GM13977 (cell line): ENCODE measurements around the gene ABCC1.
A peak's percentile ranks its signal among the peaks of the same experiment; 100 is the strongest.

Source experiments
- DNase-seq: peaks from one replicate; pipeline ENCODE4 v3.0.0; 2012; ENCODE audit warnings: low spot score
- in situ Hi-C: fragments of 300-500 bp; cut with MboI; formaldehyde crosslinking; loops from one replicate; pipeline ENCODE4 v1.12.0; 2022; ENCODE audit warnings: low sequenced_read_pairs, low pct_unique_long_range_greater_than_20kb, mixed read lengths, inconsistent platforms; ENCODE audit not compliant: unreplicated experiment
- TF ChIP-seq, protein P1 (sequence below): IDR thresholded peaks from 2 replicates; pipeline ENCODE4 v1.5.1; 2012; ENCODE audit warnings: mild to moderate bottlenecking, control low read depth; ENCODE audit not compliant: insufficient read depth; ENCODE audit errors: extremely low read depth, missing control alignments

ABCC1 gene

GRCh38 chr16:16122264-16122663 is 172.8 kb downstream of the ABCC1 start:
- in situ Hi-C loops, result loop anchor here (10.0 kb wide), 1 partner anchor 357 kb away; no protein-coding TSS in a partner anchor
- DNase-seq, result no peak
- TF ChIP-seq, protein P1, sequence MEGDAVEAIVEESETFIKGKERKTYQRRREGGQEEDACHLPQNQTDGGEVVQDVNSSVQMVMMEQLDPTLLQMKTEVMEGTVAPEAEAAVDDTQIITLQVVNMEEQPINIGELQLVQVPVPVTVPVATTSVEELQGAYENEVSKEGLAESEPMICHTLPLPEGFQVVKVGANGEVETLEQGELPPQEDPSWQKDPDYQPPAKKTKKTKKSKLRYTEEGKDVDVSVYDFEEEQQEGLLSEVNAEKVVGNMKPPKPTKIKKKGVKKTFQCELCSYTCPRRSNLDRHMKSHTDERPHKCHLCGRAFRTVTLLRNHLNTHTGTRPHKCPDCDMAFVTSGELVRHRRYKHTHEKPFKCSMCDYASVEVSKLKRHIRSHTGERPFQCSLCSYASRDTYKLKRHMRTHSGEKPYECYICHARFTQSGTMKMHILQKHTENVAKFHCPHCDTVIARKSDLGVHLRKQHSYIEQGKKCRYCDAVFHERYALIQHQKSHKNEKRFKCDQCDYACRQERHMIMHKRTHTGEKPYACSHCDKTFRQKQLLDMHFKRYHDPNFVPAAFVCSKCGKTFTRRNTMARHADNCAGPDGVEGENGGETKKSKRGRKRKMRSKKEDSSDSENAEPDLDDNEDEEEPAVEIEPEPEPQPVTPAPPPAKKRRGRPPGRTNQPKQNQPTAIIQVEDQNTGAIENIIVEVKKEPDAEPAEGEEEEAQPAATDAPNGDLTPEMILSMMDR, result no peak

- in situ Hi-C loops, result loop anchor here (10.0 kb wide), 1 partner anchor 360 kb away; no protein-coding TSS in a partner anchor
- DNase-seq, result no peak
- TF ChIP-seq, protein P1, result no peak
Observed at GRCh38 chr16:16124438-16124837, 175.0 kb downstream of the ABCC1 start.

DNA sequence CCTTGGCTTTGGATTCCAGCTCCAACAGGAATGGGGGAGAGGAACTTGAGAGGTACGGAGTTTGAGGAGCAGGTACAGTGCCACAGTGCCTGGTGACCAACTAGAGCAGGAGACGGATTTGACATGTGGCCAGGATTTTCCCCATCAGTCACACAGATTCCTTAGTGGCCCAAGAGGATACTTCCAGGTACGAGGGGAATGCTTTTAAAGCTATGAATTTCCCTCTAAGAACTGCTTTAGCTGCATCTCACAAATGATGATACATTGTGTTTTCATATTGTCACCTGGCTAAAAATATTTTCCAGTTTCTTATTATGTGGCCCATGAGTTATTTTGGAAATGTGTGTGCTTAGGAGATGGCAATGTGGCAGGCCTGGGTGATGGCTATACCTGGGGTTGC is 175.6 kb downstream of the ABCC1 start:
- TF ChIP-seq, protein P1, result no peak
- in situ Hi-C loops, result loop anchor here (10.0 kb wide), 1 partner anchor 360 kb away; no protein-coding TSS in a partner anchor
- DNase-seq, result no peak

- DNase-seq, result no peak
- TF ChIP-seq, protein P1, result no peak
- in situ Hi-C loops, result loop anchor here (10.0 kb wide), 1 partner anchor 362 kb away; no protein-coding TSS in a partner anchor
Observed at GRCh38 chr16:16126896-16127295, 177.5 kb downstream of the ABCC1 start.

DNA sequence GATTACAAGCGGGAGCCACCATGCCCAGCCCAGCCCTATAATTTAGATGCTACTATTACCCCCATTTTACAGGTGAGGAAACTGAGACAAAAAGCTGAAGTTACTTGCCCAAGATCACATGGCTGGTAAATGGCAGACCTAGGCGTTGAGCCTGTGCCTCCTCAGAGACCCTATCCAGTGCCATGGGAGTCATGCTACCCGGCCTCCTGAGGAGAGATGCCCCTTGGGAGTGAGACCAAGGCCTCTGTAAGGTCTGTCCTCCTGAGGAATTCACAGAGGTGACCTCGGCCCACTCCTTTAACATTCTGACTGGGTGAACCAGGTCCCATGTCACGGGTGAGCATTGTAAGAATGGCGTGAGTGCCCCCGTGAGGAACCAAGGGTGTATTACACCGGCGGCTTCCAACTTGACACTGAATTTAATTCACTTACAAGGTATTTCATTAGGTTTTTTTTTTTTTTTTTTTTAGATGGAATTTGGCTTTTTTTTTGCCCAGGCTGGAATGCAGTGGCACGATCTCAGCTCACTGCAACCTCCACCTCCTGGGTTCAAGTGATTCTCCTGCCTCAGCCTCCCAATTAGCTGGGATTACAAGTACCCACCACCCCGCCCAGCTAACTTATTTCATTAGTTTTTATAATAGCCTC is 178.2 kb downstream of the ABCC1 start:
- peak; percentile 80 for DNase-seq
- in situ Hi-C loops, result loop anchor here (10.0 kb wide), 1 partner anchor 363 kb away; no protein-coding TSS in a partner anchor
- TF ChIP-seq, protein P1, result peak; percentile 81

DNA sequence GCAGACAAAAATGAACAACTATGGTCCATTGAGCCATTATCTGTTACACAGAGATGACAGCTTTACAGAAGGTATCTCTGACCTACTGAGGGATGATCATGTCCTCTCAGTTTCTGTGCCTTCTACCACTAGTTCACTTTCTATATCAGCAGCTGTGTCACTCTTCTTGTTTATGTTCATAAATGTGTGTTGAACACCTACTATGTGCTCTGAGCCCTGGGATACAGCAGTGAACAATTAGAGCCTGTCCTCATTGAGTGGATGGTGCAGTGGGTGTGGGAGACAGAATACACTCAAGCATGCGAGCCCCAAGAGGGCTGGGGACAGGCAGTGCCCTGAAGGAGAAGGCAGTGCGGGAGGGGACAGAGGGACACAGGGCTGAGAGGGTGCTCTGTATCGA is 181.8 kb downstream of the ABCC1 start:
- no peak for DNase-seq
- TF ChIP-seq, protein P1, result no peak
- in situ Hi-C loops, result no loop called here

DNA sequence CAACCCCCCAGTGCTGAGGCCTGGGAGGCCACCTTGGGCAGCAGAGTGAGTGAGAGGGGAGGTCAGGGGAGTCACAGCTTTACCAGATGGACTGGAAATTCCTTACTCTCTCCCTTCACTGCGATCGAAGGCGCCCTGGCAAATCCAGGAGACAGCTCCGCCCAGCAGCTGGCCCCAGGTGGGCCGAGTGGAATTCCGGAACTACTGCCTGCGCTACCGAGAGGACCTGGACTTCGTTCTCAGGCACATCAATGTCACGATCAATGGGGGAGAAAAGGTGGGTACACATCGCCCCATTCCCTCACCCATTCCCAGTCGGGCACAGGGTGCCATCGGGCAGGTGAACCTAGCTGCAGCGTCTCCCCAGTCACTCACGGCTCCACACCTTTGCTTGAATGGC is 182.2 kb downstream of the ABCC1 start:
- no peak for DNase-seq
- in situ Hi-C loops, result no loop called here
- TF ChIP-seq, protein P1, result no peak
